GM12872 (cell line): ENCODE measurements around the gene IRF2BPL.

Experiments
- TF ChIP-seq, protein P1 (sequence below): IDR thresholded peaks from 3 replicates; pipeline ENCODE4 v1.5.1; 2011; ENCODE audit warnings: low read depth, mild to moderate bottlenecking, low read length, moderate library complexity; ENCODE audit not compliant: insufficient read depth

The IRF2BPL gene

DNA sequence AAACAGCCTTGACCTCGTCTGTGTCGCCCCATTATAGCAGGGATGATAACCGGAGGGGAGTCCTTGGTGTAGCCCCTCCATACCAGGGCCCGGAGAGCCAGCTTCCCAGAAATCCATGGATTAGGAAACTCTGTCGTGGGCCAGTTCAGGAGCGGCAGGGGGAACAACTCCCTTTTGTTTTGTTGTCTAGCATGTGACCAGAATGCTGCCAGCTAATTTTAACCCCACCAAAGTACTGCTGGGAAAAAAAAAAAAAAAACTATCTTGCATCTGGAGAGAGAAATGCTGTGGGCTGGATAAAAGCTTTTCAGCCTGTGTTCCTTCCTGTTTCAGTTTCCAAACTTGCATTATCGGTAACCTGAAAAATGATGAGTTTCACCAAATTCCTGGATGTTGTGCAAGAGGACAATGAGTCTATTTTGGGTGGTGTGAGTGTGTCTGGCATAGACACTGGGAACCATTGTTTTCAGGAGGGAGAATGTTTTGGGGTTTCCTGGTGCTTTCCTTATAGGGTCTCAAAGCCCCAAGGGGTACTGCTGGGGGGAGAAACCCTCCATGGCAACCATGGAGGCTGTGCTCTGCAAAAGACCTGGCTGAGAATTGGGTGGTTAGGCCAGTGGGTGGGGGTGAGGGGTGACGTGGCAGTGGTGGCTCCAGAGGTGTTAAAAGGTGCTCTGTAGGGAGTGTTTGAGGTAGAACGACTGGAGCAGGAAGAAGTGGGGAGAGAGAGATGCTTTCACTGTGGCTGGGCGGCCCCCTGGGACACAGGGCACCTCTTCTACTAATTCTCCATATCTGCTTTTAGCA, 14.9 kb upstream of the IRF2BPL start:
- TF ChIP-seq, protein P1, sequence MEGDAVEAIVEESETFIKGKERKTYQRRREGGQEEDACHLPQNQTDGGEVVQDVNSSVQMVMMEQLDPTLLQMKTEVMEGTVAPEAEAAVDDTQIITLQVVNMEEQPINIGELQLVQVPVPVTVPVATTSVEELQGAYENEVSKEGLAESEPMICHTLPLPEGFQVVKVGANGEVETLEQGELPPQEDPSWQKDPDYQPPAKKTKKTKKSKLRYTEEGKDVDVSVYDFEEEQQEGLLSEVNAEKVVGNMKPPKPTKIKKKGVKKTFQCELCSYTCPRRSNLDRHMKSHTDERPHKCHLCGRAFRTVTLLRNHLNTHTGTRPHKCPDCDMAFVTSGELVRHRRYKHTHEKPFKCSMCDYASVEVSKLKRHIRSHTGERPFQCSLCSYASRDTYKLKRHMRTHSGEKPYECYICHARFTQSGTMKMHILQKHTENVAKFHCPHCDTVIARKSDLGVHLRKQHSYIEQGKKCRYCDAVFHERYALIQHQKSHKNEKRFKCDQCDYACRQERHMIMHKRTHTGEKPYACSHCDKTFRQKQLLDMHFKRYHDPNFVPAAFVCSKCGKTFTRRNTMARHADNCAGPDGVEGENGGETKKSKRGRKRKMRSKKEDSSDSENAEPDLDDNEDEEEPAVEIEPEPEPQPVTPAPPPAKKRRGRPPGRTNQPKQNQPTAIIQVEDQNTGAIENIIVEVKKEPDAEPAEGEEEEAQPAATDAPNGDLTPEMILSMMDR = no peak

DNA sequence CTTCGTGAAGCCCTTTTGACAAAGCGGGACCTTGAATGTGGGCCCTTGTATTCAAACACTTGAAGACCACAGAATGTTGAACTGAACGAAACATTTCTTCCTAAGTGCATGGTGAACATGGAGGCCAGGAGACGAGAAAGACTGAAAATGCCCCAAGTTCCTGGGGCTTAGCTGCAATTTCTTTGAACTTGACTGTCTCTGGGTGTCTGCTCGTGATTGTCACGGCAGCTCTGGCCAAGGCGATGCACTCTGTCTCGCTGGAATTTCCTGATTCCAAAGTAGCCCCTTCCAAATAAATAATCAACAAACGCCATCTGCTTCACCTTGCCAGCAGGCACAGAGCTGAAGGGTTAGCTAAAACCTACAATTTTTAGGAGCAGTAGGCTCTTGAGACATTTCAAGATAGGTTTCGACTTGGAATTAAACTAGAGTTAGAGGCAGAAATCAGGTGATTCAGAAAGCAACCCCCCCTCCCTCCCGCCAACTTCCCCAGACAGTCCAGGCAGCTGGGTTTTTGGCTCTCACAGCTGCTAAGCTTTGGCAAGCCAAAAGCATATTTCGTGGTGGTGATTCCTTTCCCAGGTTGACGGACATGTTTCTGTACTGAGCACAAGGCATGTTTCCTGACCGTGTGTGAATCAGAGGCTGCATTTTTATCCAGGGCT, 13.5 kb upstream of the IRF2BPL start:
- TF ChIP-seq, protein P1 = no peak

DNA sequence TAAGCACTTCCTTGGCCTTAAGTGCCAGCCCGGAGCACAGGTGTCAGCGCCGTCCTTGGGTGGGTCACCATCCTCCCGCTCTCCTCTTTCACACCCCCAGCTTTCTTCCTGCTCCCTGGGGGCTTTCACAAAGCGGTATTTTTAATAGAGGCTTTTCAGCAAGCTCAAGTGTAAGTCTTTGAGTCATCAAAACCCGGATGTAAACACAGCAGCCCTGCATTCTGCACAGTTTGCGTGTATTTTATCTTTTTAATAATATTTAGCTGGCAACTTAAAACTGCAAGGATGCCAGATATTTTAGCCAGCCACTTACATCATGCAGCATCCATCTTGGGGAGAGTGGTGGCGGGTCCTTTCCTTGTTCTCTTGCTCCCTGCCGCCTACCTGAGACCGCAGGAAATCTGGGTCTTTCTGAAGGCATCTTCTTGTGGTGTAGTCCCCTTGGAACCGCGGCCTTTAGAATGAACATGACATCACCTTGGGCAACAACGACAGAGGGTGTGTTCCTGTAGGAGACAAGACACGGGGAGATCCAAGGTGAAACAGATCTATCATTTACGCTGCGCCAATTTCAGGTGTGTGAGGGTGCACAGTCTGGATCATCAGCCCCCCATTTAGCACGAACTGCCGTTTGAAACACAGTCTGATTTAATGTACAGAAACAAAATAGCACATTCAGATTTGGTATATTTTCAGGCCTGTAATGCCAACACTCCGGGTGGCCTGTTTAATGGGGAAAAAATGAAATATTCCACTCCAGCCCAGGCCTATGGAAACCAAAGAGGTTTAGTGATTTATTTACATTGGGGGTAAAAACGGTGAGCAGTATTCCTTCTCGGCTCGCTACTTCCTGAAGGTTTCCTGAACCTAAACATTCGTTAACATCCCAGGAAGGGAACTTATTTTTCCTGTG, 12.5 kb upstream of the IRF2BPL start:
- TF ChIP-seq, protein P1 = no peak

DNA sequence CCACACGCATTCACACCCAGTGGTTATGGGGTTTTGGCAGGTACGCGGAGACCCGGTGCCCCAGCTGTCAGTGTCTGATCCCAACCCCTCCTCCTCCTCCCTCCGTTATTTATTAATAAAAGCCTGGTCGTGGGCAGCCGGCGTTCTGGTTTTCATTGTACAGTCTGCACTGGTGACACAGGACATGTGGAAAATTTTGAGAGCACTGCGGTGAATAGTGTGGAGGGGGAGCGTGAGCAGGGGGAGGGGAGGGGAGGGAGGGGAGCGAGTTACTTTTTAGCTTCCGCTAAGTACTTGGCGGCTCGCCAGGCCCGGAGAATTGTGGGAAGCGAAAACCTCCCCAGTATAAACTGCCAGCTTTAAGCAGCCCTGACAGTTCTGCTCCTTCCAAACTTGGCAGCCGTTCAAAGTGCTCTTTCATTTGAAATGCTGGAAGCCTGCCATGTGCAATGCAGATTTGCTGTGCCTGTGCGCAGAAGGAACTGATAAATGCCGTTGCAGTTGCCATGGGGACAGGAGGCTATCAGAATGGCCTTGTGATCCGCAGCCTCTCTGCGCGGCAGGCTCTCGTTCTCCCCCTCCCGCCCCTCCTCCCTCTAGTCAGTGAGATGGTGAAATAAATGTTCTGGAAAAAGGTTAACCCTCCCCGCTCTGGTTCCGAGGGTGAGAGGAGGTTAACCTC, 11.7 kb upstream of the IRF2BPL start:
- TF ChIP-seq, protein P1 = no peak

DNA sequence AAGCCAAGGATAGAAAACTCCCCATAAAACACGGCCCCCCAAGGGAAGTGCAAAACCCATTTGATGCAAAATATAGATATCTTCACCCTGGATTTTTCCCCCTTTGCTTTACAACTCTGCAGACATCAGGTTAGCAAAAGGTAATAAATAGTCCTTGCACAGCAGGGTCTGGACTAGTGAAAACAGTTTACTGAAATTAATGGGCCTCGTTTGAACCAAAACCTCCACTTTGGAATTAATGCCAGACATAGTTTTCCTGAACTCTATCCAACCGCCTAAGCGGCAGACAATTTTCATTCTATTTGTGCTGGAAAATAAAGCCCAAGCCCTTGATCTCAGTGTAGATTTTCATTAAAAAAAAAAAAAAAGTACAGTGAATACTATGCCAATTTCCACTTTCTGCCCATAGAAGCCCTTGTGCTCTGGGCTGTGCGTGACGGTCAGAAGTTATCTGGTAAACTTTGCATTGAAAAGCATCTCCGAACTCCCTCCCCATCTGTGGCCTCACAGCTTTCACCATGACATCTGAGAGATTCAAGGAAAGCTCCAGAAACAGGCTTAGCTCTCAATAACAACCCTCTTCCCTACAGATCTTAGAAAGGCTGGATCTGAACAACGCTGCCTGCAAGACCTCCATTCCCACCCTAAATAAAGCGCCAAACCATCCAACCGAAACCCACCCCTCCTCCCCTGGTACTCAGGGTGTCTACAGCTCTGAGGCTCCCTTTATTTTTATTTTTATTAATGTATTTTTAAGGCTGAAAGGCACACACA, 11.0 kb upstream of the IRF2BPL start:
- TF ChIP-seq, protein P1 = no peak

DNA sequence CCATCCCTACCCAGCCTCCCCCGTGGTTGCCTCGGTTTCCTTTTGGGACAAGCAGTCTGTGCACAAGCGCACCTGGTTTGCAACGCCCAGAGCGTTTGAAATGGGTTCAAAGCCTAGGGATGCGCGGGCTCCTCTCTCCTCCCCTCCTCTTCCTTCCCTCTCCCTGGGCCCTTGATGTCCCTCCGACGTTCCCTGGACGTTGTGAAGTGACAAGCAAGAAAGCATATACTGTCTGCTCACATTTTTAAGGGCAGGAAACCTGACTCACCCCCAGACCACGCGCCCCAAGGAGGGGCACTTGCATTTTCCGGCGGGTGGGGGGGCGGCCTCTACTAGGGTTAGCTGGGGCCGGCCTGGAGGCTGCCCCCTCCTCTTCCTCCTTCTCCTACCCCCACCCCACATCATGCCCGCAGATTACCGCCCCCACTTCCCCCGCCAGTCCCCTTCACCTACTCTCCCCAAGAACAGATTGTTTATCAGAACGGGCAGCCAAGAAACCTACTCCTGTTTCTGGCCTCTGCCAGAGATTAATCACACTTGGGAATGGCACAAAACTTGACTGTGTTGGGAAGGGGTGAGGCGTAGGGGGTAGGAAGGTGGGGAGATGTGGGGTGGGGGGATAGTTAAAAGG, 9.5 kb upstream of the IRF2BPL start:
- TF ChIP-seq, protein P1 = no peak
